KMS-11 (cell line): ENCODE results near the gene RRAS2.

ENCODE experiments used
- H2AFZ ChIP-seq: fragments of 200-600 bp; sonication (generic); 2 replicates; pipeline ENCODE4 v1.6.1; 2016; ENCODE audit warnings: antibody characterized with exemption, mixed run types, low read depth
- H3K27ac ChIP-seq: fragments of 200-600 bp; sonication (generic); 2 replicates; pipeline ENCODE4 v1.6.1; 2016; ENCODE audit warnings: mild to moderate bottlenecking, mixed run types
- H3K27me3 ChIP-seq: fragments of 200-600 bp; sonication (generic); 2 replicates; pipeline ENCODE4 v1.6.1; 2017; ENCODE audit warnings: mild to moderate bottlenecking, low read depth, mixed run types, moderate library complexity; ENCODE audit not compliant: insufficient read depth
- H3K36me3 ChIP-seq: fragments of 200-600 bp; sonication (generic); 2 replicates; pipeline ENCODE4 v1.6.1; 2017; ENCODE audit warnings: mild to moderate bottlenecking, mixed run types; ENCODE audit not compliant: insufficient read depth
- H3K4me1 ChIP-seq: fragments of 200-600 bp; sonication (generic); 2 replicates; pipeline ENCODE4 v1.6.1; 2016; ENCODE audit warnings: mild to moderate bottlenecking, low read depth, mixed run types; ENCODE audit not compliant: poor library complexity, severe bottlenecking
- H3K4me2 ChIP-seq: fragments of 200-600 bp; sonication (generic); 2 replicates; pipeline ENCODE4 v1.7.0; 2016; ENCODE audit warnings: mild to moderate bottlenecking, mixed run types
- H3K4me3 ChIP-seq: fragments of 200-600 bp; sonication (generic); IDR thresholded peaks from 2 replicates; pipeline ENCODE4 v1.6.1; 2017; ENCODE audit warnings: low read depth, low read length, mixed read lengths; ENCODE audit not compliant: insufficient read depth
- H3K79me2 ChIP-seq: fragments of 200-600 bp; sonication (generic); 2 replicates; pipeline ENCODE4 v1.6.1; 2016; ENCODE audit warnings: low read depth, mixed run types; ENCODE audit not compliant: insufficient read depth
- H3K9ac ChIP-seq: fragments of 200-600 bp; sonication (generic); 2 replicates; pipeline ENCODE4 v1.6.1; 2016; ENCODE audit warnings: mild to moderate bottlenecking, mixed run types
- H4K20me1 ChIP-seq: fragments of 200-600 bp; sonication (generic); 2 replicates; pipeline ENCODE4 v1.6.1; 2016; ENCODE audit warnings: mild to moderate bottlenecking, mixed run types; ENCODE audit not compliant: insufficient read depth
- TF ChIP-seq, protein P1 (sequence below): fragments of 200-600 bp; sonication (generic); conservative IDR thresholded peaks from 2 replicates; pipeline ENCODE4 v1.6.1; 2017; ENCODE audit warnings: low read depth, mild to moderate bottlenecking, antibody characterized with exemption, low read length, moderate library complexity, mixed read lengths

The RRAS2 gene

DNA sequence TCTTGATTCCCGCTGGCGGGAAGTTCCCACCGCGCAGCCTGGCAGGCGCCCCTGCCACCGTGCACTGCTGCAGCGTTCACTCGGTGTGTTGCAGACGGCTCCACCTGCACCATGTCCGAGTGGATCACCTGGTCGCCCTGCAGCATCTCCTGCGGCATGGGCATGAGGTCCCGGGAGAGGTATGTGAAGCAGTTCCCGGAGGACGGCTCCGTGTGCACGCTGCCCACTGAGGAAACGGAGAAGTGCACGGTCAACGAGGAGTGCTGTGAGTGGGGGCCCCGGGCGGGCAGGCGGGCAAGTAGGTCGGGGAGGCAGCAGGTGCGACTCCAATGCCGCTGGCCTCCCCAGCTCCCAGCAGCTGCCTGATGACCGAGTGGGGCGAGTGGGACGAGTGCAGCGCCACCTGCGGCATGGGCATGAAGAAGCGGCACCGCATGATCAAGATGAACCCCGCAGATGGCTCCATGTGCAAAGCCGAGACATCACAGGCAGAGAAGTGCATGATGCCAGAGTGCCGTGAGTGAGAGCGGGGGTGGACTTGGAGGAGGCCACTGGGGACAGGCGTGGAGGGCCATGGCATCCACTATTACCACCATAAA is 99.7 kb downstream of the RRAS2 start:
- TF ChIP-seq, protein P1, sequence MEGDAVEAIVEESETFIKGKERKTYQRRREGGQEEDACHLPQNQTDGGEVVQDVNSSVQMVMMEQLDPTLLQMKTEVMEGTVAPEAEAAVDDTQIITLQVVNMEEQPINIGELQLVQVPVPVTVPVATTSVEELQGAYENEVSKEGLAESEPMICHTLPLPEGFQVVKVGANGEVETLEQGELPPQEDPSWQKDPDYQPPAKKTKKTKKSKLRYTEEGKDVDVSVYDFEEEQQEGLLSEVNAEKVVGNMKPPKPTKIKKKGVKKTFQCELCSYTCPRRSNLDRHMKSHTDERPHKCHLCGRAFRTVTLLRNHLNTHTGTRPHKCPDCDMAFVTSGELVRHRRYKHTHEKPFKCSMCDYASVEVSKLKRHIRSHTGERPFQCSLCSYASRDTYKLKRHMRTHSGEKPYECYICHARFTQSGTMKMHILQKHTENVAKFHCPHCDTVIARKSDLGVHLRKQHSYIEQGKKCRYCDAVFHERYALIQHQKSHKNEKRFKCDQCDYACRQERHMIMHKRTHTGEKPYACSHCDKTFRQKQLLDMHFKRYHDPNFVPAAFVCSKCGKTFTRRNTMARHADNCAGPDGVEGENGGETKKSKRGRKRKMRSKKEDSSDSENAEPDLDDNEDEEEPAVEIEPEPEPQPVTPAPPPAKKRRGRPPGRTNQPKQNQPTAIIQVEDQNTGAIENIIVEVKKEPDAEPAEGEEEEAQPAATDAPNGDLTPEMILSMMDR = no peak
- Histone ChIP-seq H3K27ac (no peak overlapping the region), H3K4me3 (no peak overlapping the region), H3K27me3 (no peaks in the 10 kb centered on the region), H3K4me1 (no peaks in the 10 kb centered on the region), H3K36me3 (no peaks in the 10 kb centered on the region), H3K79me2 (no peaks in the 10 kb centered on the region), H2AFZ (no peak overlapping the region), H3K4me2 (no peak overlapping the region), H4K20me1 (no peaks in the 10 kb centered on the region), H3K9ac (no peak overlapping the region)

DNA sequence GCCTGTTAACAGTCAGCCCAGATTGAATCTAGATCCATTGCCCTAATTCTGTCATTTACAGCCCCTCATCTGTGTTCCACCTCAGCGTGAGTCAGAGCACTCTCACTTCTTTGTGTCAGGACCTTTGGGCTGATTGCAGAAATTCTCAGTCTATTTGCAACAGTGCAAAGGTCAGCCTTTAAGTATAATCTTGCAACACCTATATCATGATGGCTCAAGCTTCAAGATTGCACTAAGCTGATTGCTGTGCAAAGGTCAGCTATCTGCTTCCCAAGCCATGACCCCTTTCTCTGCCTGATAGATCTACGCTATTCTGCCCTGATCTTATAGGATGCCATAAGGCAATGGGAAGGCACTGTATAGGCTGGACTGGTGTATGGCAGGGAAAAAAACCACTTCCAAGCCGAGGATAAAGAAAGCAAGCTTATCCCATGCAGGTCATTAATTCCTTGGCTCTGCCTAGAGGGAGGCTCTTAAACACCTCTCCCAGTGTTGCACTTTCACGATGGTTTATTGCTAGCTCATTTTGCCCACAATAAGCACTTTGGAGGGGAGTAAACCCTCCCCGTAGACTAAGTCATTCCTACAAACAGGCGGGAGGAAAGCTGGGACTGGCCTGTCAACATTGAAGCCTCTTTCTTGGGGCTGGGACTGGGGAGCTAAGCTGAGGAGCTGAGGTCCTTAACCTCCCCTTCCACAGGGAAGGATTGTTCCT is 100.6 kb downstream of the RRAS2 start:
- H3K4me3 ChIP-seq = no peak overlapping the region
- H3K27ac ChIP-seq = no peak overlapping the region
- H4K20me1 ChIP-seq = no peaks in the 10 kb centered on the region
- H3K4me1 ChIP-seq = no peaks in the 10 kb centered on the region
- no peak overlapping the region for H3K9ac ChIP-seq
- H3K36me3 ChIP-seq = no peaks in the 10 kb centered on the region
- H3K79me2 ChIP-seq = no peaks in the 10 kb centered on the region
- H3K4me2 ChIP-seq = no peak overlapping the region
- H2AFZ ChIP-seq = no peak overlapping the region
- no peaks in the 10 kb centered on the region for H3K27me3 ChIP-seq
- TF ChIP-seq, protein P1 = no peak

DNA sequence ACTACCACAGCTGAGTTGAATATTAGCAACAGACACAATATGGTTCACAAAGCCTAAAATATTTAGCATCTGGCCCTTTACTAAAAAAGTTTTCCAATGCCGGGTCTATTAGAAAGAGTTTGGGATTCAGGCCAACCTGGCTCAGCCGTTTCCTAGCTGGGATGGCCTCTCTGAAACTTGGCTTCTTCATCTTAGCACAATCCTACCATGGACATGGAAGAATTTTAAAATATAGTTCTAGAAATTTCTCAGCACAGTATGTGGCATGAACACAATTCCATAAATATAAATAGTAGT is 103.8 kb downstream of the RRAS2 start:
- Histone ChIP-seq H3K4me2 (no peak overlapping the region), H4K20me1 (no peaks in the 10 kb centered on the region), H3K79me2 (no peaks in the 10 kb centered on the region), H3K4me1 (no peaks in the 10 kb centered on the region), H3K27me3 (no peaks in the 10 kb centered on the region), H3K27ac (no peak overlapping the region), H3K36me3 (no peaks in the 10 kb centered on the region), H3K4me3 (no peak overlapping the region), H3K9ac (no peak overlapping the region), H2AFZ (no peak overlapping the region)
- TF ChIP-seq, protein P1 = no peak

DNA sequence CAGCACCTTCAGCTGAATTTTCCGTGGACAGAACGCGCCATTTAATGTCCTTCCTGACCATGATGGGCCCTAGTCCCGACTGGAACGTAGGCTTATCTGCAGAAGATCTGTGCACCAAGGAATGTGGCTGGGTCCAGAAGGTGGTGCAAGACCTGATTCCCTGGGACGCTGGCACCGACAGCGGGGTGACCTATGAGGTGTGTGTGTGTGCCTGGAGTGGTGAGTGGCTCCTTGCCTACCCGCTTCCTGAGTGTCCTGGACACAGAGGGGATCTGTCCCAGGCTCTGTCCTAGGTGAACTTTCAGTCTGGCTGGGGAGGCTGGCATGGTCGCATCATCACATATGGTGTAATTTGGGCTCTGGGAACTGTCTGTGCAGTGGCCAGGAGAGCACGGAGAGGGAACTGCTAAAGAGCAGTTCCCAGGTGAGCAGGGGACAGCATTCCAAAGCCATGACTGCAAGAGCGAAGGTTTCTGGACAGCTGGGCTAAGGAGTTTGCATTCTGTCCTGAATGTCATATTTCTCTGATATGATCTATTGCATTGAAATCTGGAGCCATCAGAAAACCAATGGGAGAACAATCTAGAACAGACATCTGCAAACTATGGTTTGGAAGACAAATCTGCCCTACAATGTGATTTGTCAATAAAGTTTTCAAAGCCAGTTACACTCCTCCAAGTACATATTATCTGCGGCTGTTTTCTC is 104.3 kb downstream of the RRAS2 start:
- H3K9ac ChIP-seq = no peak overlapping the region
- no peak overlapping the region for H3K27ac ChIP-seq
- TF ChIP-seq, protein P1 = no peak
- no peaks in the 10 kb centered on the region for H3K4me1 ChIP-seq
- H3K36me3 ChIP-seq = no peaks in the 10 kb centered on the region
- no peak overlapping the region for H3K4me3 ChIP-seq
- H3K79me2 ChIP-seq = no peaks in the 10 kb centered on the region
- no peak overlapping the region for H2AFZ ChIP-seq
- H3K27me3 ChIP-seq = no peaks in the 10 kb centered on the region
- H3K4me2 ChIP-seq = no peak overlapping the region
- no peaks in the 10 kb centered on the region for H4K20me1 ChIP-seq
